Activated naive CD4-positive, alpha-beta T cell treated with anti-CD3 and anti-CD28 coated beads, Interleukin-2, amount 50 U/mL, for 24 hours (primary cell): Measurements from ENCODE around the gene SGIP1.
A peak's percentile ranks its signal among the peaks of the same experiment; 100 is the strongest.
"Not testable (repeated sequence)": the region's sequence is repeated elsewhere in the genome, so short reads cannot be mapped to it uniquely, and the experiment has no call there.

ENCODE experiments used
- H3K27ac Mint-ChIP-seq: one replicate; pipeline ENCODE4 v1.8.0; 2021; ENCODE audit warnings: mild to moderate bottlenecking, mixed read lengths
- H3K27me3 Mint-ChIP-seq: one replicate; pipeline ENCODE4 v1.8.0; 2021; ENCODE audit warnings: mixed read lengths
- H3K36me3 Mint-ChIP-seq: one replicate; pipeline ENCODE4 v1.8.0; 2021; ENCODE audit warnings: mixed read lengths
- H3K4me1 Mint-ChIP-seq: one replicate; pipeline ENCODE4 v1.8.0; 2021; ENCODE audit warnings: mixed read lengths
- H3K4me3 Mint-ChIP-seq: one replicate; pipeline ENCODE4 v1.8.0; 2021; ENCODE audit warnings: mild to moderate bottlenecking, mixed read lengths
- H3K9me3 Mint-ChIP-seq: one replicate; pipeline ENCODE4 v1.8.0; 2021; ENCODE audit warnings: mixed read lengths

Gene SGIP1

GRCh38 chr1:66760506-66760905 is 226.6 kb downstream of the SGIP1 start:
- Mint-ChIP-seq H3K4me1 (peaks cover 4% of the 10 kb centered on the region), H3K4me3 (no peak overlapping the region), H3K27me3 (peaks cover 5% of the 10 kb centered on the region), H3K9me3 (no peaks in the 10 kb centered on the region), H3K27ac (no peak overlapping the region), H3K36me3 (no peaks in the 10 kb centered on the region)

GRCh38 chr1:66761221-66761620 is 227.3 kb downstream of the SGIP1 start:
- Mint-ChIP-seq H3K27me3 (peaks cover 5% of the 10 kb centered on the region), H3K4me1 (peaks cover 4% of the 10 kb centered on the region), H3K4me3 (no peak overlapping the region), H3K9me3 (no peaks in the 10 kb centered on the region), H3K27ac (no peak overlapping the region), H3K36me3 (no peaks in the 10 kb centered on the region)

GRCh38 chr1:66764994-66765578 is 231.1 kb downstream of the SGIP1 start:
- peaks cover 27% of the 10 kb centered on the region for H3K4me1 Mint-ChIP-seq
- H3K27me3 Mint-ChIP-seq = no peaks in the 10 kb centered on the region
- no peak overlapping the region for H3K4me3 Mint-ChIP-seq
- H3K9me3 Mint-ChIP-seq = no peaks in the 10 kb centered on the region
- H3K36me3 Mint-ChIP-seq = no peaks in the 10 kb centered on the region
- no peak overlapping the region for H3K27ac Mint-ChIP-seq

DNA sequence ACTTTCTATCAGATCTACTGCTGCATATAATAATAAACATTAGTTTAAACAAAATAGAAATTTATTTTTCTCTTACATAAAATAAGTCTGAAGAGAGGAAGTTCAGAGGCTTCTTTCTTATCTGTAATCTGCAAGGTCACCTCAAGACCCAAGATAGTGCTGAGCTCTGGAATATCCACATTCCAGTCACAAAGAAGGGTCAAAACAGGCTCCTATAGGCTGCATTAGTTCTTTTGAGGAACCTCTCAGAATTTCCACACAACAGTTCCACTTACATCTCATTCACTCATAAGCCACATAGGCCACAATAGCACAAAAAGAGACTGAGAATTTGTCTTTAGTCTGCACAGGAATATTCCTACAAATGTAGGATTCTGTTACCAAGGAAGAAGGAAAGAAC is 233.7 kb downstream of the SGIP1 start:
- Mint-ChIP-seq H3K9me3 (no peaks in the 10 kb centered on the region), H3K4me1 (peaks cover 40% of the 10 kb centered on the region), H3K36me3 (no peaks in the 10 kb centered on the region), H3K27ac (no peak overlapping the region), H3K4me3 (no peak overlapping the region), H3K27me3 (no peaks in the 10 kb centered on the region)

DNA sequence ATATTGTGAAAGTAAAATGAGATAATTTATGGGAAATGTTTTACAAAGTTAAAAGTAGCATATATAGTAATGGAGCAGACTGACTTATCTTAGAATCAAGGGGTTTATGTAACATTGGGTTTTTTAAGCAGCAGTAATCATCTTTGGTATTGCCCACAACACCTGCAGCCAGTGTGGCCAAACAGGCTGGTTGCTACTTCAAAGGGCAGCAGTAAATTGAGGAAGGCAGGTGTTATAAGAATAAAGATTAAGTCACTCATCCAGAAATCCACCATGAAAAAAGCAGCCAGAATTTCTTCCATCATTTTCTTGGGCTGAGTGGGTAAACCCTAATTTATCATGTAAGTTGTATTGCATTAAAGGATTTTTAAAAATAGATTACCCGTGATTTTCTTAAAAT is 235.0 kb downstream of the SGIP1 start:
- peaks cover 40% of the 10 kb centered on the region for H3K4me1 Mint-ChIP-seq
- H3K9me3 Mint-ChIP-seq = no peaks in the 10 kb centered on the region
- H3K4me3 Mint-ChIP-seq = peak overlapping the region; percentile 30
- H3K27me3 Mint-ChIP-seq = no peaks in the 10 kb centered on the region
- no peaks in the 10 kb centered on the region for H3K36me3 Mint-ChIP-seq
- H3K27ac Mint-ChIP-seq = peak overlapping the region; percentile 19

DNA sequence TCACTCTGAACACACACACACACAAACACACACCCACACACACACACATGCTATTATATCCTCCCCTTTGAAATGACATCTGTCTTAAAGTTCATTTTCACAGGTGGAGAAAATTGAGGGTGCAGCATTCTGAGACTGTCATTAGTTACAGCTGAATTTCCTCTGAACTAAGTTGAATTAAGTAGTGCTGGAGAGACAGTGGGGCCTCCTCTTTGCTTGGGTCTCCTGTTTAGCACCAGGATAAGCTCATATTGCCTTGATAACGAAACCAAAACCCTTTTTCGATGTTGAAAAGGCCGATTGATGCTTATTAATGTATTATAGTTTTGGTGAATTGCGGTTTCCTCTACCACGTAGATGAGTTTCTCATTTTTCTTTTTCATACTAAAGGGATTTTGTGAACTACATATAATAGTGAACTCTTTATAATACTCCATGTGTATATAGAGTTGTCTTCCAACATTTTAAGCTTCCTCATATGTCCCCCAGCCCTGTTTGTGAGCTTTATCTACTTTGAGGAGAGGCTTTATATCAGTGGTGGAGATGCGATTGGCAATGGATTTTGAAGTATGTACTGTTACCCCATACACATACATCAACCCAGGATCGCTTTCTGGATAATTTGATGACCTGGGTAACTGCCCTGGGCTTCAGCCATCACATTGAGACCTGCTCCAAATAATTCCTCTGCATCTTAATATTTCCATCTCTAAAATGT is 235.7 kb downstream of the SGIP1 start:
- peaks cover 40% of the 10 kb centered on the region for H3K4me1 Mint-ChIP-seq
- H3K9me3 Mint-ChIP-seq = no peaks in the 10 kb centered on the region
- peak overlapping the region; percentile 53 for H3K4me3 Mint-ChIP-seq
- no peaks in the 10 kb centered on the region for H3K27me3 Mint-ChIP-seq
- H3K36me3 Mint-ChIP-seq = no peaks in the 10 kb centered on the region
- H3K27ac Mint-ChIP-seq = peak overlapping the region; percentile 55

- Mint-ChIP-seq H3K4me1 (peaks cover 35% of the 10 kb centered on the region), H3K9me3 (no peaks in the 10 kb centered on the region), H3K4me3 (peak overlapping the region; percentile 53), H3K36me3 (no peaks in the 10 kb centered on the region), H3K27me3 (no peaks in the 10 kb centered on the region), H3K27ac (peak overlapping the region; percentile 63)
These were observed 236.3 kb downstream of the SGIP1 start for GRCh38 chr1:66770240-66770639.

DNA sequence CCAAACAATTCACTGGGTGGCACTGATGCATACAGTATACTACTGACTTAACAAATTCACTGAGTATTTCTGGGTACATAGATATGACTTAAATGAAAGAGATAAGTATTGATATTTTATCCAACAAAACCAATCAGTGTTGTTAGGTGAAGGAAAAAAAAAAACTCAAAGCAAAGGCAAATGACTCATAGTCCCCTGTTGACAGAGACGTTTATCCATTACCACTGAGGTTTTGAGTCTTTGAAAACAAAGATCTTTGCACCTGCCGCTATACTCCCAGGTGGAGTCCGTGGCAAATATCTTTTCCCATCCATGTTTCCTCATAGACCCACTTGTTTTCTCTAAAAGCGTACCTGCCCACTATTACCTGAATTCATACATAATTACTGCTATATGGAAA is 236.7 kb downstream of the SGIP1 start:
- H3K4me3 Mint-ChIP-seq = peak overlapping the region; percentile 53
- peaks cover 35% of the 10 kb centered on the region for H3K4me1 Mint-ChIP-seq
- no peaks in the 10 kb centered on the region for H3K36me3 Mint-ChIP-seq
- H3K27ac Mint-ChIP-seq = peak overlapping the region; percentile 63
- no peaks in the 10 kb centered on the region for H3K27me3 Mint-ChIP-seq
- no peaks in the 10 kb centered on the region for H3K9me3 Mint-ChIP-seq

- no peak overlapping the region for H3K4me3 Mint-ChIP-seq
- no peaks in the 10 kb centered on the region for H3K9me3 Mint-ChIP-seq
- no peaks in the 10 kb centered on the region for H3K36me3 Mint-ChIP-seq
- peaks cover 29% of the 10 kb centered on the region for H3K4me1 Mint-ChIP-seq
- H3K27ac Mint-ChIP-seq = no peak overlapping the region
- no peaks in the 10 kb centered on the region for H3K27me3 Mint-ChIP-seq
These were observed 239.3 kb downstream of the SGIP1 start for GRCh38 chr1:66773227-66773626.

GRCh38 chr1:66774438-66774837 is 240.5 kb downstream of the SGIP1 start:
- Mint-ChIP-seq H3K4me3 (no peak overlapping the region), H3K27ac (no peak overlapping the region), H3K36me3 (no peaks in the 10 kb centered on the region), H3K27me3 (no peaks in the 10 kb centered on the region), H3K4me1 (peaks cover 19% of the 10 kb centered on the region), H3K9me3 (no peaks in the 10 kb centered on the region)

- Mint-ChIP-seq H3K27me3 (no peaks in the 10 kb centered on the region), H3K4me3 (no peak overlapping the region), H3K36me3 (no peaks in the 10 kb centered on the region), H3K4me1 (peaks cover 7% of the 10 kb centered on the region), H3K27ac (no peak overlapping the region), H3K9me3 (no peaks in the 10 kb centered on the region)
These were observed 241.7 kb downstream of the SGIP1 start for GRCh38 chr1:66775646-66776045.

DNA sequence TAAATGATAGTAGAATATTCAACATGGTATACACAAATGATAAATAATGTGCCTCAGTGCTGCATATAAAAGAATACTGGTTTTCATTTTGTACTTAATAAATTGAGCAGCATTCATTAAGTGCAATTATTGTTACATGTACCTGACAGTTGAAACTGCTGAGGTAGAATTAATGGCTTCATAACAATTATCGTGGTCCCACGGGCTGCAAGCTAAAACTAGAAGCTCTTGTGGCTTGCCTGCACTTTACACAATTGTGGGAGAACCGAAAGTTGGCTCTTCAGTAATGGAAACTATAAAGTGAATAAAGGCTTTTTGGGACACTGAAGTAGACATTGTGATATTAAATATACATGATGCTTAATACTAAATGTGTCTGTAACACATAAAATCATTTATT is 243.9 kb downstream of the SGIP1 start:
- H3K4me3 Mint-ChIP-seq = no peak overlapping the region
- H3K9me3 Mint-ChIP-seq = no peaks in the 10 kb centered on the region
- no peaks in the 10 kb centered on the region for H3K27me3 Mint-ChIP-seq
- no peak overlapping the region for H3K27ac Mint-ChIP-seq
- no peaks in the 10 kb centered on the region for H3K4me1 Mint-ChIP-seq
- H3K36me3 Mint-ChIP-seq = no peaks in the 10 kb centered on the region

DNA sequence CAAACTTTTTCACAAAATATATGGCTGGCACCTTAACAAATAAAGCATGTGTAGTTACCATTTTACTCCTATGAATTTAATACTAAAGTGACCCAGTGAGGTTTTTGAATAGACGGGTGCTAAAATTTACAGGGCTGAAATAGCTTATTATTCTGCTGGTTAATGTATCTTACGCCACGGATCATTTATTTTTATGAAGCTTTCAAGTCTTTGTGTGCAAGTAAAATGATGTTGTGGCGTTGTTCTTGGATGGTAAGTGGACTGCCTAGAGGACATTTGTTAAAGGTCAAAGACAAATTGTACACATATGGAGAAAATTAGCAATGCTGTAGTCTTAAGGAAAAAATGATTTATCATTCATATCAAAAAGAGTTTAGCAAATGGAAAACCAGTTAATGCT is 244.3 kb downstream of the SGIP1 start:
- no peaks in the 10 kb centered on the region for H3K4me1 Mint-ChIP-seq
- no peak overlapping the region for H3K27ac Mint-ChIP-seq
- H3K9me3 Mint-ChIP-seq = no peaks in the 10 kb centered on the region
- no peaks in the 10 kb centered on the region for H3K27me3 Mint-ChIP-seq
- H3K36me3 Mint-ChIP-seq = no peaks in the 10 kb centered on the region
- no peak overlapping the region for H3K4me3 Mint-ChIP-seq

DNA sequence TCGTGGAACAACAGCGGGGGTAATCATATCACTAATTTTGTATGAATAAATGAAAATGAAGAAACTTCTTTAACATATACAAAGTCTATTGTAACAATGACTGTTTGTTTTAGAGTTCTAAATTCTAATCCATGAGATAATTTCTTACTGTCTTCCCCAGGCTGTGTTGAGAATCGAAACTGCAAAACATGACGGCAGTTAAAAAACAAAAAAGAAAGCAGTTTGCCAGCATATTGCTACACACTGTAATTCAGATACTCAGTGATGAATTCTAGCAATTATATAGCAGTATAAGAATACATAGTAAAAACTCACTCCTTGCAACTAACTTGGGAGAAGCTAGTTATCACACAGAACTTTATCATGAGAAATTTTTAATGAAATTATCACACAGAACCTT is 245.0 kb downstream of the SGIP1 start:
- no peaks in the 10 kb centered on the region for H3K9me3 Mint-ChIP-seq
- no peaks in the 10 kb centered on the region for H3K27me3 Mint-ChIP-seq
- no peaks in the 10 kb centered on the region for H3K4me1 Mint-ChIP-seq
- H3K4me3 Mint-ChIP-seq = no peak overlapping the region
- no peaks in the 10 kb centered on the region for H3K36me3 Mint-ChIP-seq
- H3K27ac Mint-ChIP-seq = no peak overlapping the region

- no peaks in the 10 kb centered on the region for H3K4me1 Mint-ChIP-seq
These were observed 245.6 kb downstream of the SGIP1 start for GRCh38 chr1:66779475-66780078.

GRCh38 chr1:66785800-66786199 is 251.8 kb downstream of the SGIP1 start:
- H3K4me1 Mint-ChIP-seq = peaks cover 34% of the 10 kb centered on the region
- not testable (repeated sequence) for H3K4me3 Mint-ChIP-seq, H3K36me3 Mint-ChIP-seq, H3K27ac Mint-ChIP-seq, H3K27me3 Mint-ChIP-seq, H3K9me3 Mint-ChIP-seq

More at GRCh38 chr1:66779475-66780078, 245.6 kb downstream of the SGIP1 start:
- no peaks in the 10 kb centered on the region for H3K36me3 Mint-ChIP-seq
- H3K27ac Mint-ChIP-seq = peak overlapping the region; percentile 71
- no peaks in the 10 kb centered on the region for H3K27me3 Mint-ChIP-seq
- no peaks in the 10 kb centered on the region for H3K9me3 Mint-ChIP-seq
- H3K4me3 Mint-ChIP-seq = no peak overlapping the region
